SK-N-SH treated with all-trans-retinoic acid at 6 μM for 48 hours (cell line): ENCODE results near the gene EMC6.

Experiments
- ATAC-seq: fragments of 200-7000 bp; cut with Tn5 transposase; 3 replicates; pipeline ENCODE4 v1.9.1; 2020; ENCODE audit warnings: mild to moderate bottlenecking, moderate library complexity
- BACH2 ChIP-seq: fragments of 250-450 bp; sonication (Bioruptor Pico); IDR thresholded peaks from 2 replicates; pipeline ENCODE4 v1.9.0; 2021; ENCODE audit warnings: mild to moderate bottlenecking, borderline replicate concordance
- CREB5 ChIP-seq: fragments of 250-450 bp; sonication (Bioruptor Pico); IDR thresholded peaks from 2 replicates; pipeline ENCODE4 v1.5.1; 2020; ENCODE audit warnings: low read depth, mild to moderate bottlenecking, moderate library complexity
- CSDC2 ChIP-seq: fragments of 250-450 bp; sonication (Bioruptor Pico); IDR thresholded peaks from 2 replicates; pipeline ENCODE4 v1.5.0; 2020; ENCODE audit warnings: mild to moderate bottlenecking, moderate library complexity
- ESRRG ChIP-seq: fragments of 250-450 bp; sonication (Bioruptor Pico); IDR thresholded peaks from 2 replicates; pipeline ENCODE4 v1.6.1; 2021; ENCODE audit warnings: mild to moderate bottlenecking
- ISL1 ChIP-seq: fragments of 250-450 bp; sonication (Bioruptor Pico); IDR thresholded peaks from 2 replicates; pipeline ENCODE4 v2.1.2; 2022; ENCODE audit warnings: mild to moderate bottlenecking, moderate library complexity
- OSR1 ChIP-seq: fragments of 250-450 bp; sonication (Bioruptor Pico); IDR thresholded peaks from 2 replicates; pipeline ENCODE4 v1.8.0; 2022; ENCODE audit warnings: moderate library complexity, mild to moderate bottlenecking, inconsistent platforms
- PATZ1 ChIP-seq: fragments of 250-450 bp; sonication (Bioruptor Pico); IDR thresholded peaks from 2 replicates; pipeline ENCODE4 v1.8.0; 2020; ENCODE audit warnings: mild to moderate bottlenecking, moderate library complexity, borderline replicate concordance
- RARB ChIP-seq: fragments of 250-450 bp; sonication (Bioruptor Pico); IDR thresholded peaks from 2 replicates; pipeline ENCODE4 v1.8.0; 2021; ENCODE audit warnings: mild to moderate bottlenecking, moderate library complexity
- TOX ChIP-seq: fragments of 250-450 bp; sonication (Bioruptor Pico); IDR thresholded peaks from 2 replicates; pipeline ENCODE4 v1.8.0; 2021; ENCODE audit warnings: mild to moderate bottlenecking, moderate library complexity, borderline replicate concordance
- ZC3H10 ChIP-seq: fragments of 250-450 bp; sonication (Bioruptor Pico); IDR thresholded peaks from 2 replicates; pipeline ENCODE4 v1.5.1; 2021; ENCODE audit warnings: mild to moderate bottlenecking, moderate library complexity
- ZFP3 ChIP-seq: fragments of 250-450 bp; sonication (Bioruptor Pico); IDR thresholded peaks from 2 replicates; pipeline ENCODE4 v1.5.0; 2020; ENCODE audit warnings: mild to moderate bottlenecking, moderate library complexity
- ZFP30 ChIP-seq: fragments of 450-650 bp; formaldehyde crosslinking; IDR thresholded peaks from 2 replicates; pipeline ENCODE4 v1.5.0; 2022; ENCODE audit warnings: mild to moderate bottlenecking, moderate library complexity
- ZNF565 ChIP-seq: fragments of 450-650 bp; formaldehyde crosslinking; conservative IDR thresholded peaks from 2 replicates; pipeline ENCODE4 v1.5.0; 2020; ENCODE audit warnings: low read depth, mild to moderate bottlenecking, moderate library complexity
- ZNF8 ChIP-seq: fragments of 450-650 bp; formaldehyde crosslinking; IDR thresholded peaks from 2 replicates; pipeline ENCODE4 v1.5.0; 2020; ENCODE audit warnings: mild to moderate bottlenecking, moderate library complexity
- TF ChIP-seq, protein P1 (sequence below): fragments of 250-450 bp; sonication (Bioruptor Pico); IDR thresholded peaks from 2 replicates; pipeline ENCODE4 v1.8.0; 2021; ENCODE audit warnings: low read depth, mild to moderate bottlenecking, moderate library complexity, borderline replicate concordance
- TF ChIP-seq, protein P2 (sequence below): fragments of 250-450 bp; sonication (Bioruptor Pico); IDR thresholded peaks from 2 replicates; pipeline ENCODE4 v1.5.1; 2021; ENCODE audit warnings: mild to moderate bottlenecking, moderate library complexity

Gene EMC6

GRCh38 chr17:3635474-3636153 lies 33.0 kb upstream of the EMC6 start (continued):
- TF ChIP-seq RARB (CRISPR knock-in tag), result no peak

GRCh38 chr17:3636154-3636907 lies 32.3 kb upstream of the EMC6 start, which contains the start of the genes CTNS and SHPK:
CTNS (plus strand) TSS chr17:3636760; CDS start chr17:3640207, 3,447 bp downstream.
SHPK (minus strand) TSS chr17:3636250; CDS start chr17:3636219, 31 bp downstream.
- TF ChIP-seq PATZ1 (CRISPR knock-in tag) (no peak), ZFP3 (CRISPR knock-in tag) (0 out of 2 replicates have a peak, but pooled peaks have one; percentile 20)
- peak; percentile 98 for ATAC-seq

GRCh38 chr17:3636908-3637373 lies 31.7 kb upstream of the EMC6 start:
- no peak for TF ChIP-seq BACH2 (CRISPR knock-in tag)
- TF ChIP-seq CSDC2 (CRISPR knock-in tag), result no peak
- no peak for TF ChIP-seq OSR1 (CRISPR knock-in tag)
- no peak for TF ChIP-seq ISL1 (CRISPR knock-in tag)
- no peak for TF ChIP-seq ESRRG (CRISPR knock-in tag)
- TF ChIP-seq, protein P1, sequence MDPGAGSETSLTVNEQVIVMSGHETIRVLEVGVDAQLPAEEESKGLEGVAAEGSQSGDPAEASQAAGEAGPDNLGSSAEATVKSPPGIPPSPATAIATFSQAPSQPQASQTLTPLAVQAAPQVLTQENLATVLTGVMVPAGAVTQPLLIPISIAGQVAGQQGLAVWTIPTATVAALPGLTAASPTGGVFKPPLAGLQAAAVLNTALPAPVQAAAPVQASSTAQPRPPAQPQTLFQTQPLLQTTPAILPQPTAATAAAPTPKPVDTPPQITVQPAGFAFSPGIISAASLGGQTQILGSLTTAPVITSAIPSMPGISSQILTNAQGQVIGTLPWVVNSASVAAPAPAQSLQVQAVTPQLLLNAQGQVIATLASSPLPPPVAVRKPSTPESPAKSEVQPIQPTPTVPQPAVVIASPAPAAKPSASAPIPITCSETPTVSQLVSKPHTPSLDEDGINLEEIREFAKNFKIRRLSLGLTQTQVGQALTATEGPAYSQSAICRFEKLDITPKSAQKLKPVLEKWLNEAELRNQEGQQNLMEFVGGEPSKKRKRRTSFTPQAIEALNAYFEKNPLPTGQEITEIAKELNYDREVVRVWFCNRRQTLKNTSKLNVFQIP (CRISPR knock-in tag), result no peak
- TF ChIP-seq ZNF8 (CRISPR knock-in tag), result no peak
- no peak for TF ChIP-seq TOX
- TF ChIP-seq ZFP30 (CRISPR knock-in tag), result no peak
- TF ChIP-seq CREB5 (CRISPR knock-in tag), result no peak
- TF ChIP-seq, protein P2, sequence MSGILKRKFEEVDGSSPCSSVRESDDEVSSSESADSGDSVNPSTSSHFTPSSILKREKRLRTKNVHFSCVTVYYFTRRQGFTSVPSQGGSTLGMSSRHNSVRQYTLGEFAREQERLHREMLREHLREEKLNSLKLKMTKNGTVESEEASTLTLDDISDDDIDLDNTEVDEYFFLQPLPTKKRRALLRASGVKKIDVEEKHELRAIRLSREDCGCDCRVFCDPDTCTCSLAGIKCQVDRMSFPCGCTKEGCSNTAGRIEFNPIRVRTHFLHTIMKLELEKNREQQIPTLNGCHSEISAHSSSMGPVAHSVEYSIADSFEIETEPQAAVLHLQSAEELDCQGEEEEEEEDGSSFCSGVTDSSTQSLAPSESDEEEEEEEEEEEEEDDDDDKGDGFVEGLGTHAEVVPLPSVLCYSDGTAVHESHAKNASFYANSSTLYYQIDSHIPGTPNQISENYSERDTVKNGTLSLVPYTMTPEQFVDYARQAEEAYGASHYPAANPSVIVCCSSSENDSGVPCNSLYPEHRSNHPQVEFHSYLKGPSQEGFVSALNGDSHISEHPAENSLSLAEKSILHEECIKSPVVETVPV (CRISPR knock-in tag), result no peak
- no peak for TF ChIP-seq ZFP3 (CRISPR knock-in tag)
- TF ChIP-seq, all 23 proteins: peak for 0
- peak; percentile 16 for ATAC-seq

- no peak for TF ChIP-seq ISL1 (CRISPR knock-in tag)
- TF ChIP-seq, protein P1 (CRISPR knock-in tag), result no peak
- no peak for TF ChIP-seq ZNF565 (CRISPR knock-in tag)
- no peak for TF ChIP-seq ZC3H10 (CRISPR knock-in tag)
- TF ChIP-seq BACH2 (CRISPR knock-in tag), result no peak
- TF ChIP-seq ZFP30 (CRISPR knock-in tag), result no peak
- TF ChIP-seq CREB5 (CRISPR knock-in tag), result no peak
- no peak for TF ChIP-seq ZNF8 (CRISPR knock-in tag)
- ATAC-seq, result no peak
Measured at GRCh38 chr17:3639981-3640596, 28.5 kb upstream of the EMC6 start.
